Epithelial cell of prostate (primary cell): Measurements from ENCODE around the gene KRTAP5-3.
"Not testable (repeated sequence)": the region's sequence is repeated elsewhere in the genome, so short reads cannot be mapped to it uniquely, and the experiment has no call there.

Experiments used
- DNase-seq: peaks from one replicate; pipeline ENCODE4 v3.0.0-alpha.2; 2011; ENCODE audit warnings: low read depth, low spot score
- H3K27ac ChIP-seq: fragments of 450-650 bp; 2 replicates; pipeline ENCODE4 v1.5.1; 2017; ENCODE audit warnings: mild to moderate bottlenecking

KRTAP5-3 gene

DNA sequence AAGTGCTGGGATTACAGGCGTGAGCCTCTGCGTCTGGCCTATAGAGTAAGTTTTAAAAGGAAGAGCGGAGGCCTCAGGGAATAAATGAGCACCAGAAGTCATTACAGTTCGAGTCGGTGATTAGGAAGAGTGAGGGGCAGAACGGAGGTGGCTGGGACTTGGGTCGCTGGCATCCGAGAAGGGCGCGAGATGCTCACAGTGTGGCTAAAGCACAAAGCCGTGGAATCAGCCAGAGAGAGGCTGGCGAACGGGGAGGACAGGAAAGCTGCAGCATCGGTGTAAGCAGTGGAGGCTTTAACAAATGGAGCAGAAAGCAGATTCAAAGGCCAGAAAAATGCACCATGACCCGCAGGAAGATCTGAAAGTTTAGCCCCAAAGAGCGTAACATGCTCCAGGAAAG, 16.4 kb upstream of the KRTAP5-3 start:
- no peak for DNase-seq
- no peak overlapping the region for H3K27ac ChIP-seq

DNA sequence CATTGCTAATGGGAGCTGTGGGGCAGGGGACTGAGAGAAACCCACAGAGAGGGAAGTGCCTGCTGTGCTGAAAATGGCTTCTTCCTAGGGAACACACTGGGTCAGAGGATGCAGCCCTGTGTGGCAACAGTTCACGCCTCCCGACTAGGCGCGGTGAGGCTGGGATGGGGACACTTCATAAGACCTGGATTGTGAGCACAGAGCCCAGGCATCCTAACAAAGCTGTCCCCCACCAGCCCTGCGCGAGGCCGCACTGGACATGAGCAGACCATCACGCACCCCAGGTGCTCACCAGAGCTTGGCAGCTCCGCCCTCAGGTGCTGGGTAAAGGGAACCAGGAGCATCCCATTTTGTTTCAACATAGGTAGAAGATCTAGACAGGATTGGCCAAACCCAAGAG, 15.5 kb upstream of the KRTAP5-3 start:
- no peak for DNase-seq
- no peak overlapping the region for H3K27ac ChIP-seq

DNA sequence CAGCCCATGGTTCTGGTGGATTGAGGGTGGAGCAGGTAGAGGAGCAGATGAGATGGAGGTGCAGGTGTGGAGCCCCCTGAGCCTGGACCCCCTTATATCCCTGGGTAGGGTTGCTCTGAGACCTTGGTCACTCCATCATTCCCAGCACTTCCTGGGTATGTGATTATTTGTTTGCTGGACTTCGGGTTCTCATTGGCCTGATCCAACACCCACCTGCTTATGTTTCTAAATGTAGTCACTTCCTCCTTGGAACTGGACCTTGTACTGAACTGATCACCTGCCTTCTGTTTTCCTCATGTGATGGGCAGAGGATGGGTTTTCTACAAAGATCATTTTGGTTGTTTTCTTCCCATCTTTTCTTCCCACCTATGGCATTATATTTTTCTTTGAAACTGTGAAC, 13.8 kb upstream of the KRTAP5-3 start, which contains the start of gene KRTAP5-4:
Gene KRTAP5-4 (minus strand): TSS at position 53 of the 400 bp plus-strand sequence. CDS start 45 bp downstream, at position 8.
- no peak within 1 kb of the TSS for H3K27ac ChIP-seq
- DNase-seq: no peak

DNA sequence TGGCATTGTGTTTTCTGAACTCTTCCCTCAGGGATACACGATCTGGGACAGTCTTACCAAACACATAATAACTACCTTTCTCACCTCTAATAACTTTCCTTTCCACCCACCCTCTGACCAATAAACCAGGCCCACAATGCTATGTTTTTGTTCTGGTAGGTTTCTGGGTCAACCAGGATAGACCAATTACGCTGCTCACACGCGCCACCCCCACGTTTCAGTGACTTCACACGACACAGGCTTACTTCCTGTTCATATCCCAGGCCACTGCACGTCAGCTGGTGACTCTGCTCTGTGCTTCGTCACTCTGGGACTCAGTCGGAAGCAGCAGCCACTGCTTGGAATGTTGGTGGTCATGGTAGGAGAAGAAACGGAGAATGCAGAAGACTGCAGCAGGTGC, 11.2 kb upstream of the KRTAP5-3 start:
- H3K27ac ChIP-seq: no peak overlapping the region
- no peak for DNase-seq

DNA sequence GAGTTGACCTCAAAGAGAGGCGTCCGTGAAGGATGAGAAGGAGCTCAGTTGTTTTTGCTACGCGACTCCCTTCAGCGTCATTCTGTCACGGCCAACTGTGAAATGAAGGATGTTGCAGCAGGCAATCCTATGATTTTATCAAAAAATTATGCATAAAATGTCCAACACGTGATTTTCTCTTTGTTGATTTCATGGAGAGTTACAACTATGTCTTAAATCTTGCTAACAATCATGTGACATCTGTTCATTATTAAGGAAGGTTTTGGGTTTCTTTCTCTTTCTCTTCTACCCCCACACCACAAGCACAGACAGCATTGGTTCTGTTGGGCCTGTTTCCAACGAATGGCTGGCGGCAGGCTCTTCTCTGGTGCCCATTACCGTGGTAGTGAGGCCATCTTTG, 10.0 kb upstream of the KRTAP5-3 start:
- no peak for DNase-seq
- H3K27ac ChIP-seq: no peak overlapping the region

DNA sequence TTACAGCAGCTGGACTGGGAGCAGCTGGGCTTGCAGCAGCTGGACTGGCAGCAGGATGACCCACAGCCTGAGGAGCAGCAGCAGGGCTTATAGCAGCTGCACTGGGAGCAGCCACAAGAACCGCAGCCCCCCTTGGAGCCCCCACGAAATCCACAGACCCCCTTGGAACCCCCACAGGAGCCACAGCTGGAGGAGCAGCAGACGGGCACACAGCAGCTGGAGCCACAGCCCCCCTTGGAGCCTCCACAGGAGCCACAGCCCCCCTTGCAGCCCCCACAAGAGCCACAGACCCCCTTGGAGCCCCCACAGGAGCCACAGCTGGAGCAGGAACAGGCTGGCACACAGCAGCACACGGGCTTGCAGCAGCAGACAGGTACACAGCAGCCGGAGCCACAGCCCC, 362 bp downstream of the KRTAP5-3 start:
- not testable (repeated sequence) for DNase-seq, H3K27ac ChIP-seq

DNA sequence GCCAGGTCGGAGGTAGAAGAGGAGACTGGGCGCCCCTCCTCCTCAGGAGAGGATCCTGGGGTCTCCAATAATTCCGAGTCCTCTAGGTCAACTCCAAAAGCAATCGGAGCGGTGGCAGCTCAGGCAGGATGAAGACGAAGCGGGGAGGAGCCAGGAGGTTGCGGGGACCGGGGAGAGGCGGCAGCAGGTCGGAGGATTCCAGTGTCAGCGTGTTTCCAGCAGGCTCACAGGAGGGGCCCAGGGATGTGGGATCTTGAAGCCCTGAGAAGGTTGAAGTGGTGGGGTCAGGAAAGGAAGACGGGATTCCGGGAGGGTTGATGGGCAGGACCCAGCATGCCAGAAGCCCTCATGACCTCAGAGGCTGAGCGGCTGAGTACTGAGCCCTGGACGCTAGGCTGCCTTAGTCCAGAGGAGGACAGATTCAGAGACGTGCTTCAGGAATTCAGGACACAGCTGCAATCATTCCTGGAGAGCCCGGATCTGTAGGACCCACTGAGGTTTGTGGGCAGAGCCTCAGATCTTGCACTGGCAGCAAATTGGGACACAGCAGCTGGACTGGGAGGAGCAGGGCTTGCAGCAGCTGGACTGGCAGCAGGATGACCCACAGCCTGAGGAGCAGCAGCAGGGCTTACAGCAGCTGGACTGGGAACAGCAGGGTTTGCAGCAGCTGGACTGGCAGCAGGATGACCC, 962 bp downstream of the KRTAP5-3 start:
- not testable (repeated sequence) for DNase-seq

DNA sequence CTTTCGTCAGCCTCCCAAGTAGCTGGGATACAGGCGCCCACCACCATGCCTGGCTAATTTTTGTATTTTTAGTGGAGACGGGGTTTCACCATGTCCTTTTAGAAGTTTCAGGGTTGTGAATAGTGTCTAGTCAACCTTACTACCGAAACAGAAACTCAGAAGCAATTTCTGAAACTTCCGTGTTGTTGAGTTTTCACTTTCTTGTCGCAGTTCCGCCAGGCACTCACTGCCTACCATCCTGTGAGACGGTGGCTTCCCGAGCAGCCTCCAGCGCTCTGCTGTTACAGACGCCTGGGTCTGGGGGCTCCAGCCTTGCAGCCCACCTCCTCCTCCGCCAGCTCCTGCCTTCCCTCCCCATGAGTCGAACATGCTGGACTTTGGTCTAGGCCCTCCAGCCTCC, 2.3 kb downstream of the KRTAP5-3 start:
- not testable (repeated sequence) for DNase-seq, H3K27ac ChIP-seq

More for the DNA sequence above, 962 bp downstream of the KRTAP5-3 start:
- not testable (repeated sequence) for H3K27ac ChIP-seq

DNA sequence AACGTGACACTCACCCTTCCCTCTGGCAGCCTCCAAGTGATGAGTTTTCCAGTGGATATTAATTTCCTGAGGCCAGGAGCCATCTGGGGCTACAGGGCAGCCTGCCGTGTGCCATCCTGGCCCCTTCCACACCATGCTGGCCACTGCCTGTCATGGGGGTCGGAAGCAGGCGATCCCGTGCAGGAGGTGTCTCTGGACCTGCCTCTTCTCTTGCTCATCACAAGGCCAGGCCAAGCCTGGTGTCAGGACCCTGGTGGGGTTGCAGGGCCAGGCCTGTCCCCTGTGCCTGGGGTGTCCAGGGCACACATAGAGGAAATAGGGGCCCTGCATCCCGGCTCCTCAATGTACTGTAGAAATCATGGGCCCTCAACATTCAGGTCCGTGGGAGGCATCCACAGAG, 3.6 kb downstream of the KRTAP5-3 start:
- DNase-seq: no peak
- no peak overlapping the region for H3K27ac ChIP-seq

DNA sequence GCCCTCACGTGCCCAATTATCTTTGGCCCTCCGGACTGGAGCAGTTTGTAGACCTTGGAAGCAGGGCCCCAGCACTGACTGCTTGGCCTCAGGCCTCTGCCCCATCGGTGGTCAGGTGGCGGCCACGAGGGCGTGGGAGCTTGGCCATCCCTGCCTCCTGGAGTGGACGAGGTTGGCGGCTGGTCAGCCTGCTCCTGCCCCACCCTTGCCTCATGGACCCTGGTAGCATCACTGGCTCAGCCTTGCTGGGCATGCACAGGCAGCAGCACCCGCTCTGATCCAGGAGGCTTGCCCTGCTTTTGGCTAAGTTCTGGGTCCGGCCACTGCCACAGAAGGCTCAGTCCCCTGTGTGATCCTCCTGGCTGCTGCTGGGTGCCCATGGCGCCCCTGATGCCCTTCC, 4.1 kb downstream of the KRTAP5-3 start:
- H3K27ac ChIP-seq: no peak overlapping the region
- no peak for DNase-seq

DNA sequence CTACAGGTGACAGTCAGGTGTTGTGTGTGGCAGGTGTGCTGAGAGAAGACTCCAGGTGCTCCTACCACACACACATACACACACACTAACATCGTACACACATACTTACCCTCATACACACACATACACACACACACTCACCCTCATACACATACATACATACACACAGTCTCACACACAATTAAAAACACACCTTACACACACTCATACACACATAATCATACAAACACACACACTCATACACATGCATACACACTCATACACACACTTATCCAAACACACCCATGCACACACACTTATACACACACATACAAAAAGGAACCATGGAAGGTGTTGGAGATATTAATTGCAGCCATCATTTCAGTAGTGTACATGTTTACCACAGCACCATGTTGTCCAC, 4.6 kb downstream of the KRTAP5-3 start:
- H3K27ac ChIP-seq: no peak overlapping the region
- DNase-seq: no peak

DNA sequence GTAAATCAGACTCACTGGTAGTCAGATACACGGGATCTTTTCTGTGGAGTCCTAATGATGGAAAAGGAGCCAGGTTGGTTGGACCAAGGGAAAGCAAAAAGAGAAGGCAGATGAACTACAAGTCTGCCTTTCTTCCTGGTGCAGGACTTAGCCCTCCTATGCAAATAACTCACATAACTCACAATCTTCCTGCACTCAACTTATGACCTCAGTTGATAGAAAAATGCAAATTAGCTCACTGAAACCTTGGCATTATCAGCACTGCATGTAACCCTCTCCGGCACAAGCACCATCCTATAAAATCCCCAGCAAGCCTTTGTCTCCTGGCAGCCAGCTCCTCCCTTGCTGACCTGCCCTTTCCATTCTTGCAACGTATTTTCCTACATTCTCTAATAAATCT, 6.6 kb downstream of the KRTAP5-3 start:
- not testable (repeated sequence) for H3K27ac ChIP-seq, DNase-seq

DNA sequence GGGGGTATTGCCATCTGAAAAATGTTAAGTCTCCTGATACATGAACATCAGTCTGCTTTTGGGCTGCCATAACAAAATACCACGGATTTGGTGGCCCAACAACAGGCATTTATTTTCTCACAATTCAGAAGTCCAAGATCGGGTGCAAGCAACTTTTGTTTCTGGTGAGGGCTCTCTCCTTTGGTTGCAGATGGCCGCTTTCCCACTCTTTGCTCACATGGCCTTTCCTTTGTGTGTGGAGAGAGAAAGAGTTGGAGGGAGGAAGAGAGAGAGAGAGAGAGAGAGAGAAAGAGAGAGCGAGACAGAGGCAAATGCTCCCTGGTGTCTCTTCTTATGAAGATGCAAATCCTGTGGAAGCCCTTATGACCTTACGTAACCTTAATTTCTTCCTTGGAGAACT, 7.6 kb downstream of the KRTAP5-3 start:
- no peak for DNase-seq
- H3K27ac ChIP-seq: no peak overlapping the region

DNA sequence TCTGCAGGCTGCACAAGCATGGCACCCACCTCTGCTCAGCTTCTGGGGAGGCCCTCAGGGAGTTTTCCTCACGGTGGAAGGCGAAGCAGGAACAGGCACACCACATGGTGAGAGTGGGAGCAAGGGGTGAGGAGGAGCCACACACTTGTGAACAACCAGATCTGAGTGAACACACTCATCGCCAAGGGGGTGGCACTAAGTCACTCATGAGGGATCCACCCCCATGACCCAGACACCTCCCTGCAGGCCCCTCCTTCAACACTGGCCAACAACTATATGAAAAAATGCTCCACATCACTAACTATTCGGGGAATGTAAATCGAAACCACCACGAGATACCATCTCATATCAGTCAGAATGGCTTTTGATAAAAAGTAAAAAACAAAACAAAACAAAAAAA, 9.4 kb downstream of the KRTAP5-3 start:
- H3K27ac ChIP-seq: no peak overlapping the region
- no peak for DNase-seq

DNA sequence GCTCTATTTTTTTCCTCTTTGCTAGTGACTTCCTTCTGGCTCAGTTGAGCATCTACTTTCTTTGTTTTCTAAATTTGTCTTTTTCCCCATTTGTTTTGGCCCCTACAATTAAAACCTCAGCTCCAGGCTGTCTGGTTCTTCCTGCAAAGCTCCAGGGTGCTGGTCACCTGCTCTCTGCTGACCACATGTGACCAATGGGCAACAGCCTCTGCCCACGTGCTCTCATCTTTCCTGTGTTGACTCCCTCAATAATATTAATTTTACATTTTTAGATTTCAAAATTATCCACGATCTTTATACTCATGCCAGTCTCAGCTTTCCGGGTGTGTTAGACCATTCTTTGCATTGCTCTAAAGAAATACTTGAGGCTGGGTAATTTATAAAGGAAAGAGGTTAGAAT, 9.9 kb downstream of the KRTAP5-3 start:
- DNase-seq, H3K27ac ChIP-seq: not testable (repeated sequence)

DNA sequence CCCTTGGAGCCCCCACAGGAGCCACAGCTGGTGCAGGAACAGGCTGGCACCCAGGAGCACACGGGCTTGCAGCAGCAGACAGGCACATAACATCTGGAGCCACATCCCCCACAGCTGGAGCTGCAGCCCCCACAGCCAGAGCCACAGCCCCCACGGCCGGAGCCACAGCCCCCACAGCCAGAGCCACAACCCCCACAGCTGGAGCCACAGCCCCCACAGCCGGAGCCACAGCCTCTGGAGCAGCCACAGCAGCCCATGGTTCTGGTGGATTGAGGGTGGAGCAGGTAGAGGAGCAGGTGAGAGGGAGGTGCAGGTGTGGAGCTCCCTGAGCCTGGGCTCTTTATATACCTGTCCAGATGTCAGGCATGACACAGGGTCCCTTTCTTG, 10.3 kb downstream of the KRTAP5-3 start, which contains the start of gene KRTAP5-2:
Gene KRTAP5-2 (minus strand): TSS at position 301 of the 387 bp plus-strand sequence. CDS start 44 bp downstream, at position 257.
- no peak for DNase-seq
- H3K27ac ChIP-seq: no peak within 1 kb of the TSS

DNA sequence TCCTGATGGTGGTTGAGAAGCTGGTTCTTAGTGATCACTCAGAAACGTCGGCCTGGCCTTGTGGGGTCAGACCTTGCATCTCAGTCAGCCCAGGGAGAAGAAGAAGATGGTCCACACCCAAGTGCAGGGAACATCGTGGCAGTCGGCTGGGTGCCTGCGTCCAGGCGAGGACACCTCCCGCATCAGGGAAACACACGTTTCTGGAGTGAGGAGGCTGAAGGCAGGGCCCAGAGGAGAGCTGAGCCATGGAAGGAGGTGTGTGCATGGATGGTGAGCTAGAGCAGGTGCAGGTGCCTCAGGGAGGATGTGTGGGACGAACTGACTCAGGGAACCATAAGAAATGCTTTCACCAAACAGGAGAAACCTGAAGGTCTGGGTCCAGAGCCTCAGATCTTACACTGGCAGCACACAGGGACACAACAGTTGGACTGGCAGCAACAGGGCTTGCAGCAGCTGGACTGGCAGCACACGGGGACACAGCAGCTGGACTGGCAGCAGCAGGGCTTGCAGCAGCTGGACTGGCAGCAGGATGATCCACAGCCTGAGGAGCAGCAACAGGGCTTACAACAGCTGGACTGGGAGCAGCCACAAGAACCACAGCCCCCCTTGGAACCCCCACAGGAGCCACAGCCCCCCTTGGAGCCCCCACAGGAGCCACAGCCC, 10.8 kb downstream of the KRTAP5-3 start:
- H3K27ac ChIP-seq: no peak overlapping the region
- DNase-seq: no peak

DNA sequence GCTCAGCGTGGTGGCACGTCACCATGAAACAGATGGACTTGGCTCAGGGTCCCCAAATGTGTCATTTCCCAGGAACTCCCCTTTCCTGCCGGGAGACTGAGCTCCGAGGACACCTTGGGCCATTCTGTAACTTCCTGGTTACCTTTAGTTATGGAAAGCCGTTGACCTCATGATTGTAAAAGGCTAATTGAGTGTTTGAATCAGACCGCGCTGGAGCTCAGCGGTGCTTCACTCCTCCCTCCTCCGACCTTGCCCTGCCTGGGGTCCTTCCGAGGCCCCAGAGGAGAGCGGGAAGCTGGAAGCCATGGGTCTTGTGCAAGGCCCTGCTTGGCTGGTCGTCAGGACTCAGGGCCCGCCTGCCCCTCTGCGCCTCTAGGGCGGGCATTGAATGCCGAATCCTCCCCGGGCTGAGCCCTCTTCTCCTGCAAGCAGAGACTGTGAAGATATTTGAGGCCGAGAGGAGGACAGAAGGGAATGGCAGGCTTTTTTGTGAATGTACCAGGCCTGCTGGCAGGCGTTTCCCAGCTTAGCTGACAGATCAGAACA, 11.6 kb downstream of the KRTAP5-3 start:
- DNase-seq, H3K27ac ChIP-seq: not testable (repeated sequence)

DNA sequence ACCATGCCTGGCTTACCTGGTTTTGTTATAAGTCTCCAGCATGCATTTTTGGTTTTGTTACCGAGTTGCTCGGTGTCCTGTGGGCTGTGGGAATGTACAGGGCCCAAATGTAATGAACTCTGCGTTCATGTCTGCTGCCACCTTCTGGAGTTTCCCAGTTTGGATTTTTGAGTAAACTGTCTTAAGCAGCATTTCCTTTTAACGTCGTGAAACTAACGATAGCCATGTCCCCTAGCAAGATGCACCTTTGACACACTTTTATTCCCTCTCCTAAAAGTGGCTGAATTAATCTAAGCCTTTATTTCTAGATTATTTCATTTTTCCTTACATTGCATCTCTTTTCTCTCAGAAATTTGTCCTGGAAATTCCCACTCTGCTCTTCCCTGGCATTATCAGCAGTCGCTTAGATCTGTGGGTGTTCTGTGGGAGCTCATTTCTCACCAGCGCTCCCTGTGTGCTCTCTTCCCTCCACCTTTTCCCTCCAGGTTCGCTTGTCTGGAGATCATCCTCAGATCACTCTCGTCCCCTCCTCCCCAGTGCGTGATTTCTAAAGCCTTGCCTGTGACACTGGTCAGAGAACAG, 12.2 kb downstream of the KRTAP5-3 start:
- H3K27ac ChIP-seq, DNase-seq: not testable (repeated sequence)

DNA sequence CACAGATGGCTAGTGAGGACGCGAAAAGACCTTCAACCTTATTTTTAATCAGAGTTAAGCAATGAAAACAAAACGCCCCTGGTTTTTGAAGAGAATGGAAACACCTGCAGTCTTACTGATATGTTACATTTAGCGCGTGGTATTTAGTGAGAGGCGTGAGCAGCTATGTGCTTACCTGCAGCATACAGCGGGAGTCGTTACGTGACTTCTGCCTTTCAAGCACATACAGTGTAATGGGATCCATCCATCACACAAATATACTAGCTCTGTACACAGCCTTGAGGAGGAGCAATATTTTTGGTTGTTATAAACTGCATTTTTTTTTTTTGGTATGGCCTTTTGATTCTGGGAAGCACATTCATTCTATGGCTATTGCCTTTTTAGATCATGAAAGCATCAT, 15.6 kb downstream of the KRTAP5-3 start:
- H3K27ac ChIP-seq: no peak overlapping the region
- no peak for DNase-seq

DNA sequence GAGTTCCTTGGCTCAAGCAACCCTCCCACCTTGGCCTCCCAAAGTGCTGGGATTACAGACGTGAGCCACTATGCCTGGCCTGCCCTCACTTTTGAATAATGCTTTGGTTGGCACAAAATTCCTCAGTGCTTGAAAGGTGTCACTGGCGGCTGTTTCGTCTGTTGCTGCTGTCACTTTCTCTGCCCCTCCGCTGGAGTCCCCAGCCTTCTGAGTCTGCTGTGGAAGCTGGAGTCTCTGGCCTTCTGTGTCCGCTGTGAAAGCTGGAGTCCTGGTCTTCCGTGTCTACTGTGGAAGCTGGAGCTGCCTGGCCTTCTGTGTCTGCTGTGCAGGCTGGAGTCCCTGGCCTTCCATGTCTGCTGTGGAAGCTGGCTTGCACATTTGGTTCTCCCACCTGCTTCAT, 18.3 kb downstream of the KRTAP5-3 start:
- DNase-seq: no peak
- peak overlapping the region; percentile 28 for H3K27ac ChIP-seq
